Endothelial cell of umbilical vein (primary cell): ENCODE data around the gene DIAPH2. TPM values are rescaled to one million over a fixed set of nuclear protein-coding genes. Genes with fewer than 3 reads are reported as not detected.

ENCODE experiments used
- BruUV-seq: library from RNA; stranded (reverse); fragments of 400-500 nt; replicated peaks from 2 replicates; lab custom pipeline; 2021; lab: Mats Ljungman, UMichigan
- CTCF ChIA-PET: fragments of 300-600, 350-600 bp; sonication (Branson Sonifier 250); formaldehyde crosslinking; loops from one replicate; lab custom pipeline; 2021; ENCODE audit warnings: antibody characterized with exemption, inconsistent platforms; lab: Charles Lee
- POLR2A ChIA-PET: fragments of 300-600, 350-600 bp; sonication (Branson Sonifier 250); formaldehyde crosslinking; loops from one replicate; lab custom pipeline; 2021; ENCODE audit warnings: antibody characterized with exemption, inconsistent platforms; lab: Charles Lee
- DNase-seq: peaks from one replicate; pipeline ENCODE4 v3.0.0-alpha.2; 2011; ENCODE audit warnings: low read depth, low spot score
- FAIRE-seq: peaks from 2 replicates; lab custom pipeline; 2011; peaks lifted over from hg19 to GRCh38; lab: Jason Lieb, UNC
- H2AFZ ChIP-seq: 2 replicates; pipeline ENCODE4 v1.6.0; 2012; ENCODE audit warnings: low read depth, low read length, control low read depth, inconsistent platforms
- H3K27ac ChIP-seq: 2 replicates; pipeline ENCODE4 v1.5.1; 2011; ENCODE audit warnings: low read depth, mild to moderate bottlenecking, control low read depth, low read length, moderate library complexity; ENCODE audit not compliant: insufficient read depth
- H3K27me3 ChIP-seq, 2 experiments: 2 replicates each; pipeline versions ENCODE4 v1.6.0 to v1.6.1; 2011; ENCODE audit warnings: low read length in 2 of 2, mixed read lengths in 1 of 2; ENCODE audit not compliant: control insufficient read depth in 2 of 2, insufficient read depth in 2 of 2
- H3K36me3 ChIP-seq, 2 experiments: 2 replicates in 1 of 2; 3 replicates in 1 of 2; pipeline ENCODE4 v1.5.1; 2011; ENCODE audit warnings: low read length in 2 of 2, mild to moderate bottlenecking in 1 of 2, moderate library complexity in 1 of 2; ENCODE audit not compliant: control insufficient read depth in 2 of 2, insufficient read depth in 2 of 2; ENCODE audit errors: extremely low read depth in 1 of 2
- H3K4me1 ChIP-seq: 3 replicates; pipeline ENCODE4 v1.5.1; 2011; ENCODE audit warnings: mild to moderate bottlenecking, low read length; ENCODE audit not compliant: control insufficient read depth, insufficient read depth; ENCODE audit errors: extremely low read depth
- H3K4me2 ChIP-seq: 2 replicates; pipeline ENCODE4 v1.6.1; 2011; ENCODE audit warnings: low read length, control low read depth, mixed read lengths; ENCODE audit not compliant: insufficient read depth
- H3K4me3 ChIP-seq, 3 experiments: fragments of 200-600 bp in 1 of 3; sonication (generic), shearing (Covaris generic) in 1 of 3; replicated peaks in 1 of 3; 2 replicates each; pipeline ENCODE4 v1.5.1; 2011 to 2016; ENCODE audit warnings: control low read depth in 3 of 3, low read length in 3 of 3, mild to moderate bottlenecking in 2 of 3, inconsistent platforms in 1 of 3, low read depth in 1 of 3, moderate library complexity in 1 of 3; ENCODE audit not compliant: insufficient read depth in 1 of 3
- H3K79me2 ChIP-seq: 2 replicates; pipeline ENCODE4 v1.6.0; 2012; ENCODE audit warnings: low read length, inconsistent platforms; ENCODE audit not compliant: control insufficient read depth, insufficient read depth
- H3K9ac ChIP-seq: replicated peaks from 2 replicates; pipeline ENCODE3; 2011; ENCODE audit warnings: low read length, control low read depth; ENCODE audit not compliant: insufficient read depth; ENCODE audit errors: extremely low read depth
- H3K9me1 ChIP-seq: replicated peaks from 3 replicates; pipeline ENCODE4 v1.6.0; 2011; ENCODE audit warnings: mild to moderate bottlenecking, low read length; ENCODE audit not compliant: control insufficient read depth, insufficient read depth; ENCODE audit errors: extremely low read depth
- H3K9me3 ChIP-seq: replicated peaks from 2 replicates; pipeline ENCODE4 v1.5.1; 2012; ENCODE audit warnings: low read length, inconsistent platforms; ENCODE audit not compliant: control insufficient read depth, insufficient read depth
- H4K20me1 ChIP-seq: replicated peaks from 2 replicates; pipeline ENCODE3; 2011; ENCODE audit warnings: mild to moderate bottlenecking, low read length; ENCODE audit not compliant: control insufficient read depth, insufficient read depth; ENCODE audit errors: extremely low read depth
- EZH2 ChIP-seq: IDR thresholded peaks from 2 replicates; pipeline ENCODE4 v1.6.1; 2012; ENCODE audit warnings: borderline replicate concordance, low read depth, mild to moderate bottlenecking, moderate library complexity, low read length, inconsistent platforms; ENCODE audit not compliant: severe bottlenecking
- FOS ChIP-seq: IDR thresholded peaks from 2 replicates; pipeline ENCODE4 v1.6.1; 2011; ENCODE audit warnings: mild to moderate bottlenecking, low read length, moderate library complexity, borderline replicate concordance; ENCODE audit not compliant: insufficient read depth
- GATA2 ChIP-seq: IDR thresholded peaks from 2 replicates; pipeline ENCODE4 v1.7.0; 2011; ENCODE audit warnings: low read depth, mild to moderate bottlenecking, moderate library complexity, mixed read lengths, low read length; ENCODE audit not compliant: insufficient read length, insufficient read depth
- JUN ChIP-seq: IDR thresholded peaks from 2 replicates; pipeline ENCODE4 v1.6.1; 2011; ENCODE audit warnings: borderline replicate concordance, low read depth; ENCODE audit not compliant: insufficient read length, insufficient read depth
- MYC ChIP-seq: IDR thresholded peaks from one replicate; pipeline ENCODE4 v1.6.1; 2011; ENCODE audit warnings: mild to moderate bottlenecking, low read depth, low read length
- POLR2A ChIP-seq: IDR thresholded peaks from 2 replicates; pipeline ENCODE4 v1.6.1; 2012; ENCODE audit warnings: low read depth, mild to moderate bottlenecking, control low read depth, low read length
- POLR2AphosphoS5 ChIP-seq: IDR thresholded peaks from 2 replicates; pipeline ENCODE4 v1.6.1; 2012; ENCODE audit warnings: low read depth, mild to moderate bottlenecking, control low read depth, low read length, moderate library complexity; ENCODE audit not compliant: insufficient read depth
- dilution Hi-C: fragments of 300-500 bp; cut with MboI; formaldehyde crosslinking; loops from one replicate; pipeline ENCODE4 v1.15.0; 2019; ENCODE audit warnings: low sequenced_read_pairs; ENCODE audit not compliant: extremely low pct_ligation_motif_present
- intact Hi-C: fragments of 100-400 bp; cut with micrococcal nuclease; formaldehyde crosslinking; loops from one replicate; pipeline ENCODE4 v1.10.0; 2022
- polyA plus RNA-seq, 4 experiments: library from polyadenylated mRNA; depleted of rRNA in 3 of 4; stranded (reverse) in 3 of 4; unstranded in 1 of 4; fragments of >200 nt; gene quantifications; 2 replicates each; pipeline versions ENCODE4 v1.2.1 to v1.2.3, GENCODE V29; 2011 to 2012; ENCODE audit warnings: missing spikeins in 1 of 4
- total RNA-seq: library from RNA; stranded (reverse); gene quantifications from 2 replicates; pipeline ENCODE4 v1.2.3, GENCODE V29; 2021
- TF ChIP-seq, protein P1 (sequence below): IDR thresholded peaks from 2 replicates; pipeline ENCODE4 v1.6.1; 2011; ENCODE audit not compliant: insufficient read depth, insufficient read length
- TF ChIP-seq, protein P2 (sequence below), 2 donors: IDR thresholded peaks; 1 replicate in 1 of 2; 2 replicates in 1 of 2; pipeline ENCODE4 v1.5.1; 2011; ENCODE audit warnings: low read length in 2 of 2, mild to moderate bottlenecking in 2 of 2, moderate library complexity in 2 of 2, control low read depth in 1 of 2, inconsistent platforms in 1 of 2, low read depth in 1 of 2; ENCODE audit not compliant: insufficient read depth in 1 of 2; ENCODE audit errors: extremely low read depth in 1 of 2

Gene DIAPH2
- total and polyA plus RNA-seq, 2 donors (not counting 3 experiments of a cell fraction or from before 2014, with no cell fraction given) = 3.0 to 30.0 TPM

GRCh38 chrX:96883608-96884007, 199.0 kb downstream of the DIAPH2 start, which contains the start of gene RPA4:
TSS of gene RPA4 (plus strand) at chrX:96883908. CDS start at chrX:96884311, 403 bp downstream.
- no peak for TF ChIP-seq FOS
- Histone ChIP-seq H3K9me3 (no peaks in the 10 kb centered on the region), H3K9me1 (no peaks in the 10 kb centered on the region), H3K9ac (no peak within 1 kb of the TSS), H3K4me1 (no peaks in the 10 kb centered on the region), H3K4me2 (no peak within 1 kb of the TSS), H3K27me3 (no peaks in the 10 kb centered on the region), H2AFZ (no peak within 1 kb of the TSS), H4K20me1 (no peaks in the 10 kb centered on the region), H3K79me2 (peaks cover 2% of the 10 kb centered on the region), H3K27ac (no peak within 1 kb of the TSS), H3K36me3 (no peaks in the 10 kb centered on the region), H3K4me3 (no peak within 1 kb of the TSS)
- POLR2A ChIA-PET = no interaction called here
- DNase-seq = no peak
- no peak for FAIRE-seq
- CTCF ChIA-PET = no interaction called here
- dilution Hi-C loops (no loop called here), intact Hi-C loops (no loop called here)
- BruUV-seq = no TSS peak

- Histone ChIP-seq H3K9ac (no peak overlapping the region), H3K4me2 (no peak overlapping the region), H3K36me3 (no peaks in the 10 kb centered on the region), H3K9me1 (no peaks in the 10 kb centered on the region), H4K20me1 (no peaks in the 10 kb centered on the region), H3K4me1 (no peaks in the 10 kb centered on the region), H3K9me3 (no peaks in the 10 kb centered on the region), H3K27me3 (no peaks in the 10 kb centered on the region), H3K27ac (no peak overlapping the region), H3K79me2 (no peaks in the 10 kb centered on the region), H2AFZ (no peak overlapping the region), H3K4me3 (no peak overlapping the region)
- dilution Hi-C loops = no loop called here
- TF ChIP-seq EZH2 (no peak), POLR2A (no peak), GATA2 (no peak), JUN (no peak), POLR2AphosphoS5 (no peak), FOS (no peak), MYC (no peak)
- TF ChIP-seq, protein P1, sequence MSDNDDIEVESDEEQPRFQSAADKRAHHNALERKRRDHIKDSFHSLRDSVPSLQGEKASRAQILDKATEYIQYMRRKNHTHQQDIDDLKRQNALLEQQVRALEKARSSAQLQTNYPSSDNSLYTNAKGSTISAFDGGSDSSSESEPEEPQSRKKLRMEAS = no peak
- TF ChIP-seq, protein P2, sequence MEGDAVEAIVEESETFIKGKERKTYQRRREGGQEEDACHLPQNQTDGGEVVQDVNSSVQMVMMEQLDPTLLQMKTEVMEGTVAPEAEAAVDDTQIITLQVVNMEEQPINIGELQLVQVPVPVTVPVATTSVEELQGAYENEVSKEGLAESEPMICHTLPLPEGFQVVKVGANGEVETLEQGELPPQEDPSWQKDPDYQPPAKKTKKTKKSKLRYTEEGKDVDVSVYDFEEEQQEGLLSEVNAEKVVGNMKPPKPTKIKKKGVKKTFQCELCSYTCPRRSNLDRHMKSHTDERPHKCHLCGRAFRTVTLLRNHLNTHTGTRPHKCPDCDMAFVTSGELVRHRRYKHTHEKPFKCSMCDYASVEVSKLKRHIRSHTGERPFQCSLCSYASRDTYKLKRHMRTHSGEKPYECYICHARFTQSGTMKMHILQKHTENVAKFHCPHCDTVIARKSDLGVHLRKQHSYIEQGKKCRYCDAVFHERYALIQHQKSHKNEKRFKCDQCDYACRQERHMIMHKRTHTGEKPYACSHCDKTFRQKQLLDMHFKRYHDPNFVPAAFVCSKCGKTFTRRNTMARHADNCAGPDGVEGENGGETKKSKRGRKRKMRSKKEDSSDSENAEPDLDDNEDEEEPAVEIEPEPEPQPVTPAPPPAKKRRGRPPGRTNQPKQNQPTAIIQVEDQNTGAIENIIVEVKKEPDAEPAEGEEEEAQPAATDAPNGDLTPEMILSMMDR (IDR thresholded peaks at IDR 0.05; ENCODE audit: extremely low read depth in 1 of 2, insufficient read depth in 1 of 2, low read depth in 1 of 2, low read length in 2 of 2) = no peak
- ChIA-PET POLR2A (no interaction called here), CTCF (no interaction called here)
- BruUV-seq = no TSS peak
- FAIRE-seq (no peak), DNase-seq (no peak)
- intact Hi-C loops = no loop called here
Measured at GRCh38 chrX:96884027-96884426, 199.4 kb downstream of the DIAPH2 start.
